ENCODE data around the gene DECR2.

The DECR2 gene

GRCh38 chr16:444027-444426, 42.3 kb downstream of the DECR2 start:
- no peak for DNase-seq (ENCODE audit: low spot score)

- DNase-seq (ENCODE audit: low spot score) = no peak
Measured at GRCh38 chr16:445566-445965, 43.9 kb downstream of the DECR2 start.

- no peak for DNase-seq (ENCODE audit: low spot score)
Measured at GRCh38 chr16:450385-450784, 48.7 kb downstream of the DECR2 start.

- peak; percentile 39 for DNase-seq (ENCODE audit: low spot score)
Measured at GRCh38 chr16:450785-451512, 49.3 kb downstream of the DECR2 start.

GRCh38 chr16:454397-454940, 52.8 kb downstream of the DECR2 start:
- DNase-seq (ENCODE audit: low spot score) = no peak

- DNase-seq (ENCODE audit: low spot score) = no peak
Measured at GRCh38 chr16:455453-455852, 53.8 kb downstream of the DECR2 start.

GRCh38 chr16:456891-457483, 55.3 kb downstream of the DECR2 start:
- no peak for DNase-seq (ENCODE audit: low spot score)

- DNase-seq (ENCODE audit: low spot score) = no peak
Measured at GRCh38 chr16:457732-458400, 56.2 kb downstream of the DECR2 start.

GRCh38 chr16:459761-460160, 58.1 kb downstream of the DECR2 start:
- DNase-seq (ENCODE audit: low spot score) = no peak

- no peak for DNase-seq (ENCODE audit: low spot score)
Measured at GRCh38 chr16:460787-461186, 59.1 kb downstream of the DECR2 start.
